HEK293 (cell line): ENCODE measurements around the gene LRP5.

ENCODE experiments used
- CTCF ChIA-PET: fragments of 350-600 bp; formaldehyde crosslinking; extraction: SDS; loops from one replicate; lab custom pipeline; 2021; ENCODE audit warnings: antibody characterized with exemption; lab: Yijun Ruan, JAX
- POLR2A ChIA-PET: fragments of 300-600 bp; formaldehyde crosslinking; extraction: SDS; loops from one replicate; lab custom pipeline; 2020; ENCODE audit warnings: antibody characterized with exemption, inconsistent platforms; lab: Yijun Ruan, JAX
- H3K27ac ChIP-seq: fragments of 200-500 bp; sonication (Bioruptor generic); 2 replicates; pipeline ENCODE4 v1.5.1; 2014; ENCODE audit warnings: low read depth, low read length, control low read depth, inconsistent platforms; ENCODE audit errors: extremely low read depth
- H3K36me3 ChIP-seq, 2 experiments: fragments of 200-500 bp in 1 of 2; sonication (Bioruptor generic) in 1 of 2; 1 replicate in 1 of 2; 2 replicates in 1 of 2; pipeline ENCODE4 v1.5.1; 2014 to 2017; ENCODE audit warnings: inconsistent platforms in 2 of 2, low read length in 2 of 2; ENCODE audit not compliant: control insufficient read depth in 2 of 2, insufficient read depth in 1 of 2
- H3K4me1 ChIP-seq: fragments of 200-500 bp; sonication (Bioruptor generic); 2 replicates; pipeline ENCODE4 v1.5.1; 2014; ENCODE audit warnings: mild to moderate bottlenecking, low read length, inconsistent platforms; ENCODE audit not compliant: control insufficient read depth, insufficient read depth
- H3K4me3 ChIP-seq: 2 replicates; pipeline ENCODE4 v1.5.1; 2011; ENCODE audit warnings: low read depth, mild to moderate bottlenecking, control low read depth, low read length, moderate library complexity
- H3K9me3 ChIP-seq: fragments of 200-500 bp; sonication (Bioruptor generic); 2 replicates; pipeline ENCODE4 v1.5.1; 2014; ENCODE audit warnings: low read depth, low read length, inconsistent platforms; ENCODE audit not compliant: control insufficient read depth, insufficient read depth
- GLIS1 ChIP-seq: fragments of 450-650 bp; formaldehyde crosslinking; IDR thresholded peaks from 2 replicates; pipeline ENCODE4 v1.5.1; 2016; ENCODE audit warnings: missing biosample characterization, missing genetic modification characterization
- MEIS1 ChIP-seq: sonication (generic); formaldehyde crosslinking; IDR thresholded peaks from 2 replicates; pipeline ENCODE4 v1.8.1; 2022; ENCODE audit warnings: missing genetic modification reagents, mild to moderate bottlenecking, borderline replicate concordance
- PATZ1 ChIP-seq: fragments of 450-650 bp; formaldehyde crosslinking; IDR thresholded peaks from 2 replicates; pipeline ENCODE4 v1.5.1; 2016; ENCODE audit warnings: missing biosample characterization, missing genetic modification characterization
- PRDM1 ChIP-seq: fragments of 450-650 bp; formaldehyde crosslinking; IDR thresholded peaks from 2 replicates; pipeline ENCODE4; 2016; ENCODE audit warnings: missing biosample characterization, missing genetic modification characterization
- SALL2 ChIP-seq: fragments of 450-650 bp; formaldehyde crosslinking; IDR thresholded peaks from 2 replicates; pipeline ENCODE4 v1.5.0; 2017; ENCODE audit warnings: missing biosample characterization, mild to moderate bottlenecking, missing genetic modification characterization, borderline replicate concordance
- YY1 ChIP-seq: fragments of 450-650 bp; formaldehyde crosslinking; IDR thresholded peaks from 2 replicates; pipeline ENCODE4 v1.5.1; 2018; ENCODE audit warnings: missing biosample characterization, missing genetic modification characterization
- ZBTB11 ChIP-seq: fragments of 450-650 bp; formaldehyde crosslinking; conservative IDR thresholded peaks from 2 replicates; pipeline ENCODE4 v1.5.1; 2016; ENCODE audit warnings: low read depth, missing biosample characterization, missing genetic modification characterization
- ZFHX2 ChIP-seq: fragments of 450-650 bp; formaldehyde crosslinking; conservative IDR thresholded peaks from 2 replicates; pipeline ENCODE4 v1.5.1; 2016; ENCODE audit warnings: missing biosample characterization, missing genetic modification characterization
- ZNF155 ChIP-seq: fragments of 450-650 bp; formaldehyde crosslinking; IDR thresholded peaks from 2 replicates; pipeline ENCODE4 v1.5.1; 2016; ENCODE audit warnings: missing biosample characterization, missing genetic modification characterization
- ZNF280D ChIP-seq: fragments of 450-650 bp; formaldehyde crosslinking; IDR thresholded peaks from 2 replicates; pipeline ENCODE4 v1.5.1; 2016; ENCODE audit warnings: missing biosample characterization, missing genetic modification characterization
- ZNF324 ChIP-seq: fragments of 450-650 bp; formaldehyde crosslinking; IDR thresholded peaks from 2 replicates; pipeline ENCODE4 v1.5.1; 2016; ENCODE audit warnings: missing biosample characterization, missing genetic modification characterization
- ZNF335 ChIP-seq: fragments of 450-650 bp; formaldehyde crosslinking; conservative IDR thresholded peaks from 2 replicates; pipeline ENCODE4 v1.5.1; 2016; ENCODE audit warnings: missing biosample characterization, missing genetic modification characterization
- ZNF433 ChIP-seq: fragments of 450-650 bp; formaldehyde crosslinking; IDR thresholded peaks from 2 replicates; pipeline ENCODE4 v1.5.1; 2016; ENCODE audit warnings: missing biosample characterization, missing genetic modification characterization, low read depth
- ZNF677 ChIP-seq: fragments of 450-650 bp; IDR thresholded peaks from 2 replicates; pipeline ENCODE4 v1.5.0; 2018; ENCODE audit warnings: missing biosample characterization, mild to moderate bottlenecking, missing genetic modification characterization, moderate library complexity
- ZNF704 ChIP-seq: fragments of 450-650 bp; formaldehyde crosslinking; IDR thresholded peaks from 2 replicates; pipeline ENCODE4 v1.5.1; 2016; ENCODE audit warnings: missing biosample characterization, missing genetic modification characterization

Gene LRP5

GRCh38 chr11:68309621-68310185, 2.7 kb upstream of the LRP5 start:
- TF ChIP-seq PATZ1 (tag by site-specific recombination) (no peak), GLIS1 (peak; percentile 38; the same call in 1 of the 2 replicates), ZNF335 (peak; percentile 63), PRDM1 (tag by site-specific recombination) (peak; percentile 59)
- TF ChIP-seq, all 188 proteins: peak for 3
- Histone ChIP-seq H3K4me1 (no peaks in the 10 kb centered on the region), H3K27ac (no peak overlapping the region), H3K36me3 (no peaks in the 10 kb centered on the region), H3K4me3 (no peak overlapping the region), H3K9me3 (no peaks in the 10 kb centered on the region)
- ChIA-PET POLR2A (no interaction called here), CTCF (interaction anchor here (1.2 to 4.2 kb wide), 2 partner anchors 11 to 52 kb away, joined by 4 to 29 read pairs; no protein-coding TSS in a partner anchor)

- ChIA-PET CTCF (interaction anchor here (0.7 to 4.2 kb wide), 6 partner anchors 12 to 643 kb away, joined by 3 to 29 read pairs (median 3); no protein-coding TSS in a partner anchor), POLR2A (no interaction called here)
- no peak for TF ChIP-seq ZNF704
- no peak for TF ChIP-seq ZNF677 (tag by site-specific recombination)
- no peak for TF ChIP-seq ZNF433 (tag by site-specific recombination)
- no peak for TF ChIP-seq ZFHX2 (tag by site-specific recombination)
- TF ChIP-seq YY1 = no peak
- TF ChIP-seq ZNF280D (tag by site-specific recombination) = no peak
- Histone ChIP-seq H3K9me3 (no peaks in the 10 kb centered on the region), H3K4me3 (no peak overlapping the region), H3K27ac (no peak overlapping the region), H3K36me3 (no peaks in the 10 kb centered on the region), H3K4me1 (no peaks in the 10 kb centered on the region)
These were observed 953 bp upstream of the LRP5 start for GRCh38 chr11:68311160-68312116.

- no peaks in the 10 kb centered on the region for H3K9me3 ChIP-seq
- H3K27ac ChIP-seq = peak overlapping the region; percentile 48; the same call in 1 of the 2 replicates
- ChIA-PET CTCF (interaction anchor here (0.6 kb wide), 1 partner anchor 478 kb away, joined by 3 read pairs; no protein-coding TSS in a partner anchor), POLR2A (no interaction called here)
- H3K4me3 ChIP-seq = peak overlapping the region; percentile 70
- H3K4me1 ChIP-seq = no peaks in the 10 kb centered on the region
- no peaks in the 10 kb centered on the region for H3K36me3 ChIP-seq
- TF ChIP-seq ZBTB11 (tag by site-specific recombination) (peak; percentile 43; the same call in 1 of the 2 replicates), MEIS1 (CRISPR knock-in tag) (no peak), ZNF324 (tag by site-specific recombination) (no peak), SALL2 (no peak), ZNF155 (tag by site-specific recombination) (no peak)
These were observed 586 bp downstream of the LRP5 start for GRCh38 chr11:68312780-68313573.
